Liver (tissue), 9 donors: ENCODE data around the gene KDM4C. TPM values are rescaled to one million over a fixed set of nuclear protein-coding genes. Genes with fewer than 3 reads are reported as not detected.

Source experiments
- DNase-seq: peaks from one replicate; pipeline ENCODE4 v3.0.0-alpha.2; 2017; ENCODE audit warnings: low spot score
- H3K27ac ChIP-seq, 2 donors: one replicate each; pipeline ENCODE4 v1.7.0; 2013; ENCODE audit warnings: inconsistent platforms in 2 of 2, low read length in 2 of 2, control low read depth in 1 of 2, low read depth in 1 of 2, mild to moderate bottlenecking in 1 of 2
- H3K27me3 ChIP-seq, 4 donors: one replicate each; pipeline versions ENCODE4 v1.6.1 to v1.7.0; 2013; ENCODE audit warnings: low read length in 3 of 4, inconsistent platforms in 1 of 4, mild to moderate bottlenecking in 1 of 4, moderate library complexity in 1 of 4; ENCODE audit not compliant: control insufficient read depth in 4 of 4, insufficient read depth in 4 of 4
- H3K36me3 ChIP-seq, 4 donors: one replicate each; pipeline versions ENCODE4 v1.6.1 to v1.7.0; 2013; ENCODE audit warnings: low read length in 3 of 4, mild to moderate bottlenecking in 3 of 4, low read depth in 1 of 4, moderate library complexity in 1 of 4; ENCODE audit not compliant: control insufficient read depth in 4 of 4, insufficient read depth in 3 of 4
- H3K4me1 ChIP-seq, 4 donors: one replicate each; pipeline versions ENCODE4 v1.6.1 to v1.7.0; 2013; ENCODE audit warnings: low read length in 3 of 4, mild to moderate bottlenecking in 3 of 4, moderate library complexity in 1 of 4; ENCODE audit not compliant: control insufficient read depth in 4 of 4, insufficient read depth in 4 of 4
- H3K4me3 ChIP-seq, 3 donors: one replicate each; pipeline versions ENCODE4 v1.6.1 to v1.7.0; 2013; ENCODE audit warnings: low read length in 3 of 3, control low read depth in 1 of 3, low read depth in 1 of 3, mild to moderate bottlenecking in 1 of 3
- H3K9ac ChIP-seq, 2 donors: one replicate each; pipeline ENCODE4 v1.7.0; 2013; ENCODE audit warnings: low read length in 2 of 2, mild to moderate bottlenecking in 2 of 2, moderate library complexity in 2 of 2, control low read depth in 1 of 2, low read depth in 1 of 2
- H3K9me3 ChIP-seq, 4 donors: one replicate each; pipeline versions ENCODE4 v1.6.1 to v1.7.0; 2013; ENCODE audit warnings: low read length in 3 of 4; ENCODE audit not compliant: control insufficient read depth in 4 of 4
- ATF3 ChIP-seq: IDR thresholded peaks from 2 replicates; pipeline ENCODE4 v1.6.1; 2016; ENCODE audit warnings: antibody characterized with exemption
- CTCF ChIP-seq: fragments of 150-350 bp; IDR thresholded peaks from 2 replicates; pipeline ENCODE4 v1.5.1; 2017; ENCODE audit warnings: improper control_type of control experiment, low read depth, low read length; ENCODE audit not compliant: missing input control
- EGR1 ChIP-seq, 2 donors: IDR thresholded peaks; 2 replicates each; pipeline ENCODE4 v1.6.1; 2016 to 2018; ENCODE audit warnings: antibody characterized with exemption in 2 of 2, low read depth in 2 of 2
- FOXA1 ChIP-seq: IDR thresholded peaks from 2 replicates; pipeline ENCODE4 v1.6.1; 2016; ENCODE audit warnings: antibody characterized with exemption
- FOXA2 ChIP-seq: IDR thresholded peaks from 2 replicates; pipeline ENCODE4 v1.6.1; 2016; ENCODE audit warnings: antibody characterized with exemption
- GABPA ChIP-seq, 2 donors: IDR thresholded peaks in 1 of 2; conservative IDR thresholded peaks in 1 of 2; 2 replicates each; pipeline ENCODE4 v1.6.1; 2016; ENCODE audit warnings: antibody characterized with exemption in 2 of 2, mild to moderate bottlenecking in 1 of 2, moderate library complexity in 1 of 2
- HNF4A ChIP-seq, 2 donors: conservative IDR thresholded peaks; 2 replicates each; pipeline ENCODE4 v1.6.1; 2016; ENCODE audit warnings: antibody characterized with exemption in 2 of 2, mild to moderate bottlenecking in 2 of 2
- JUND ChIP-seq, 2 donors: IDR thresholded peaks; 2 replicates each; pipeline ENCODE4 v1.6.1; 2016; ENCODE audit warnings: antibody characterized with exemption in 2 of 2
- MAX ChIP-seq: IDR thresholded peaks from 2 replicates; pipeline ENCODE4 v1.6.1; 2016; ENCODE audit warnings: antibody characterized with exemption
- NR2F2 ChIP-seq: IDR thresholded peaks from 2 replicates; pipeline ENCODE4 v1.6.1; 2016; ENCODE audit warnings: antibody characterized with exemption
- RAD21 ChIP-seq, 2 donors: IDR thresholded peaks; 2 replicates each; pipeline ENCODE4 v1.6.1; 2016; ENCODE audit warnings: antibody characterized with exemption in 2 of 2, mild to moderate bottlenecking in 2 of 2
- RXRA ChIP-seq, 2 donors: IDR thresholded peaks; 2 replicates each; pipeline ENCODE4 v1.6.1; 2017 to 2018; ENCODE audit warnings: antibody characterized with exemption in 2 of 2, mild to moderate bottlenecking in 1 of 2
- SP1 ChIP-seq: IDR thresholded peaks from 2 replicates; pipeline ENCODE4 v1.6.1; 2018; ENCODE audit warnings: antibody characterized with exemption, mild to moderate bottlenecking
- TAF1 ChIP-seq: conservative IDR thresholded peaks from 2 replicates; pipeline ENCODE4 v1.6.1; 2016; ENCODE audit warnings: antibody characterized with exemption, mild to moderate bottlenecking
- YY1 ChIP-seq: IDR thresholded peaks from 2 replicates; pipeline ENCODE4 v1.6.1; 2016; ENCODE audit warnings: antibody characterized with exemption, mild to moderate bottlenecking
- ZBTB33 ChIP-seq: IDR thresholded peaks from 2 replicates; pipeline ENCODE4 v1.6.1; 2016; ENCODE audit warnings: antibody characterized with exemption
- WGBS: extraction: QIAGEN DNeasy Blood & Tissue Kit; methylation state at CpG from one replicate; pipeline ENCODE4 v1.1.7; 2013; 5-methylcytosine and 5-hydroxymethylcytosine counted together
- polyA plus RNA-seq, 2 donors: library from polyadenylated mRNA; stranded (reverse) in 1 of 2; unstranded in 1 of 2; fragments of 200-250 nt in 1 of 2; fragments of >200 nt in 1 of 2; fragmentation: Nextera tagmentation in 1 of 2; extraction: Ambion mirVana in 1 of 2; gene quantifications; one replicate each; pipeline versions ENCODE4 v1.2.1 to v1.2.3, GENCODE V29; 2013 to 2015
- total RNA-seq, 2 donors: library from RNA; depleted of rRNA; stranded (reverse); fragments of >200 nt; gene quantifications; one replicate each; pipeline ENCODE4 v1.2.3, GENCODE V29; 2014
- donor health status: healthy.
- donor health status: healthy.
- donor health status: healthy.
- donor health status: healthy.
- donor health status: healthy.

The KDM4C gene
- total and polyA plus RNA-seq, 4 donors = 4.3 to 40.2 (median 24.0) TPM

- peaks cover 2 to 15% (median 6%) of the 10 kb centered on the region in 4 donors for H3K4me1 ChIP-seq
Measured at GRCh38 chr9:6782981-6783380, 25.2 kb downstream of the KDM4C start.

GRCh38 chr9:6783753-6784152 lies 26.0 kb downstream of the KDM4C start:
- no peak for TF ChIP-seq RAD21 (IDR thresholded peaks at IDR 0.05)
- no peak for TF ChIP-seq RXRA (IDR thresholded peaks at IDR 0.05)
- no peak for TF ChIP-seq TAF1
- TF ChIP-seq EGR1 (IDR thresholded peaks at IDR 0.05; ENCODE audit: low read depth in 2 of 2) = no peak
- TF ChIP-seq MAX = no peak
- TF ChIP-seq SP1 = no peak
- TF ChIP-seq CTCF = no peak
- TF ChIP-seq FOXA1 = no peak
- no peak for TF ChIP-seq ZBTB33
- no peak for TF ChIP-seq HNF4A (conservative IDR thresholded peaks at IDR 0.05)
- TF ChIP-seq GABPA (IDR thresholded peaks at IDR 0.05 in 1 of 2, conservative IDR thresholded peaks at IDR 0.05 in 1 of 2) = no peak
- no peaks in the 10 kb centered on the region for H3K9me3 ChIP-seq
- no peak overlapping the region for H3K9ac ChIP-seq
- H3K27me3 ChIP-seq = no peaks in the 10 kb centered on the region
- no peak overlapping the region for H3K27ac ChIP-seq
- no peak for DNase-seq
- H3K4me1 ChIP-seq = peaks cover 8 to 23% (median 12%) of the 10 kb centered on the region in 4 donors
- H3K4me3 ChIP-seq = no peak overlapping the region
- 94% methylated on average over 1 of the region's 1 CpG for WGBS
- no peaks in the 10 kb centered on the region for H3K36me3 ChIP-seq

More at GRCh38 chr9:6782981-6783380, 25.2 kb downstream of the KDM4C start:
- TF ChIP-seq JUND (IDR thresholded peaks at IDR 0.05) (no peak), SP1 (no peak), ZBTB33 (no peak), MAX (no peak), YY1 (no peak), NR2F2 (no peak), FOXA2 (no peak), GABPA (IDR thresholded peaks at IDR 0.05 in 1 of 2, conservative IDR thresholded peaks at IDR 0.05 in 1 of 2) (no peak), TAF1 (no peak), FOXA1 (no peak), ATF3 (no peak)
- no peaks in the 10 kb centered on the region for H3K27me3 ChIP-seq
- no peak overlapping the region for H3K4me3 ChIP-seq
- no peaks in the 10 kb centered on the region for H3K9me3 ChIP-seq
- no peak overlapping the region for H3K9ac ChIP-seq
- H3K36me3 ChIP-seq = no peaks in the 10 kb centered on the region
- 80% methylated on average over 3 of the region's 3 CpGs for WGBS
- H3K27ac ChIP-seq = no peak overlapping the region
- no peak for DNase-seq
